Ovary (tissue), 9 donors: ENCODE results near the gene ARHGDIA. TPM values are rescaled to one million over a fixed set of nuclear protein-coding genes. Genes with fewer than 3 reads are reported as not detected.

Experiments
- DNase-seq, 5 donors: peaks; one replicate each; pipeline ENCODE4 v3.0.0-alpha.2; 2019 to 2020
- H3K27ac ChIP-seq, 2 donors: fragments of 200-600 bp; one replicate each; pipeline versions ENCODE4 v1.5.1 to v1.8.0; 2019 to 2022
- H3K27me3 ChIP-seq: fragments of 200-600 bp; one replicate; pipeline ENCODE4 v1.8.0; 2022
- H3K36me3 ChIP-seq: fragments of 200-600 bp; sonication (generic); one replicate; pipeline ENCODE4 v1.5.1; 2019
- H3K4me1 ChIP-seq: one replicate; pipeline ENCODE4 v1.8.1; 2013; ENCODE audit warnings: mild to moderate bottlenecking, moderate library complexity; ENCODE audit not compliant: insufficient read depth
- H3K4me3 ChIP-seq: fragments of 200-600 bp; sonication (generic); one replicate; pipeline ENCODE4 v1.5.1; 2017
- H3K9me3 ChIP-seq, 2 donors: fragments of 200-600 bp in 1 of 2; sonication (generic) in 1 of 2; one replicate each; pipeline versions ENCODE4 v1.5.1 to v1.8.1; 2013 to 2019; ENCODE audit warnings: mild to moderate bottlenecking in 1 of 2, moderate library complexity in 1 of 2
- EP300 ChIP-seq: sonication (generic); formaldehyde crosslinking; IDR thresholded peaks from one replicate; pipeline ENCODE4 v1.6.1; 2017; ENCODE audit warnings: antibody characterized with exemption
- POLR2A ChIP-seq: fragments of 450-650 bp; IDR thresholded peaks from one replicate; pipeline ENCODE4 v1.6.1; 2017; ENCODE audit warnings: antibody characterized with exemption, mild to moderate bottlenecking, moderate library complexity
- WGBS, 3 donors: extraction: QIAGEN DNeasy Blood & Tissue Kit in 1 of 3; methylation state at CpG; one replicate each; pipeline versions ENCODE4 v1.1.5 to v1.1.7; 2013 to 2017; 5-methylcytosine and 5-hydroxymethylcytosine counted together
- intact Hi-C, 4 donors: fragments of 100-400 bp; cut with DNase I; formaldehyde crosslinking; loops; one replicate each; pipeline versions ENCODE4 v1.11.0 to v1.15.1; 2022 to 2023
- polyA plus RNA-seq, 2 donors: library from polyadenylated mRNA; stranded (reverse); fragments of 200-250 nt in 1 of 2; fragments of 350-450 nt in 1 of 2; fragmentation: Illumina TruSeq in 1 of 2; extraction: RNeasy Lipid Tissue Mini Kit (QIAGEN cat#74804) in 1 of 2; gene quantifications; one replicate each; pipeline ENCODE4 v1.2.3, GENCODE V29; 2013 to 2014
- total RNA-seq, 7 donors: library from RNA; depleted of rRNA in 2 of 7; stranded (reverse); fragments of >200 nt in 2 of 7; fragmentation: NEBNext Ultra II Directional in 3 of 7; extraction: Animal tissue kit (Norgen Biotek cat#: 25700) in 3 of 7; gene quantifications; one replicate each; pipeline versions ENCODE4 v1.1.0 to v1.2.4, GENCODE V29; 2016 to 2023
- TF ChIP-seq, protein P1 (sequence below), 3 donors: fragments of 450-650 bp in 2 of 3; fragments of 200-600 bp in 1 of 3; IDR thresholded peaks; one replicate each; pipeline versions ENCODE4 v1.5.1 to v1.8.0; 2016 to 2022; ENCODE audit warnings: antibody characterized with exemption in 3 of 3, mild to moderate bottlenecking in 1 of 3
- donor health status: DM: no; HTN: no; CAD: no; lungs with moderate emphysema.
- donor health status: DM: no; HTN: no; CAD: no.
- donor health status: Bipolar disorder and iron deficiency.
- donor health status: DM: yes; HTN: yes; CAD: no.
- donor health status: DM: no; HTN: no; CAD: no.
- donor health status: DM: yes; HTN: yes; CAD: no.

The ARHGDIA gene
- total and polyA plus RNA-seq, 9 donors: 52.0 to 455 (median 293) TPM

DNA sequence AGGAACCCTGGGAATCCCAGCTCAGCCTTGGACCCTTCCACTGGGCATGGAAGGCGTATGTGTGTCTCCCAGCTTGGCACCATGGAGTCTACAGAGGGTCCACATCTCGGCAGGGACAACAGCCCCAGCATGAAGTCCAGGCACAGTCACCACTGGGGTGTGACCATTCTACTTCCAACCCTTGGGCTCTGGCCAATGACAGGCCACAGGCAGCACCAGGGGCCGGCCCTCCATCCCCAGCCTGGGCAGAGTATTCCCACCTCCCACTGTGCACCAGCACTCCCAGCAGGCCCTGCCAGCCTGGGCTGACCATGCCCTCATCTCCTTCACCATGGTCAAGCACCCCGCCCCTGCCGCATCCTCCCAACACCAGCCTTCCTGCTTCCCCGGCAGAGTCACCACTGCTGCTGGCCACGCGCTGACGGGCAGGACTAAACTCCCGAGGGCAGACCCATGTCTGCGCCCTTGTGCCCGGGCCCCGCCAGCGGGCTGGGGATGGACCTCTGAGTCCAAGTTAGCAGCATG is 26.7 kb downstream of the ARHGDIA start:
- no peak for DNase-seq
- Histone ChIP-seq H3K9me3 (no peaks in the 10 kb centered on the region), H3K4me1 (peaks cover 12% of the 10 kb centered on the region), H3K36me3 (no peaks in the 10 kb centered on the region), H3K27ac (no peak overlapping the region), H3K27me3 (no peaks in the 10 kb centered on the region), H3K4me3 (no peak overlapping the region)
- intact Hi-C loops: no loop called here
- no peak for TF ChIP-seq EP300
- no peak for TF ChIP-seq POLR2A
- TF ChIP-seq, protein P1, sequence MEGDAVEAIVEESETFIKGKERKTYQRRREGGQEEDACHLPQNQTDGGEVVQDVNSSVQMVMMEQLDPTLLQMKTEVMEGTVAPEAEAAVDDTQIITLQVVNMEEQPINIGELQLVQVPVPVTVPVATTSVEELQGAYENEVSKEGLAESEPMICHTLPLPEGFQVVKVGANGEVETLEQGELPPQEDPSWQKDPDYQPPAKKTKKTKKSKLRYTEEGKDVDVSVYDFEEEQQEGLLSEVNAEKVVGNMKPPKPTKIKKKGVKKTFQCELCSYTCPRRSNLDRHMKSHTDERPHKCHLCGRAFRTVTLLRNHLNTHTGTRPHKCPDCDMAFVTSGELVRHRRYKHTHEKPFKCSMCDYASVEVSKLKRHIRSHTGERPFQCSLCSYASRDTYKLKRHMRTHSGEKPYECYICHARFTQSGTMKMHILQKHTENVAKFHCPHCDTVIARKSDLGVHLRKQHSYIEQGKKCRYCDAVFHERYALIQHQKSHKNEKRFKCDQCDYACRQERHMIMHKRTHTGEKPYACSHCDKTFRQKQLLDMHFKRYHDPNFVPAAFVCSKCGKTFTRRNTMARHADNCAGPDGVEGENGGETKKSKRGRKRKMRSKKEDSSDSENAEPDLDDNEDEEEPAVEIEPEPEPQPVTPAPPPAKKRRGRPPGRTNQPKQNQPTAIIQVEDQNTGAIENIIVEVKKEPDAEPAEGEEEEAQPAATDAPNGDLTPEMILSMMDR (IDR thresholded peaks at IDR 0.05): no peak
- WGBS, 3 donors: 88 to 92% (median 90%) methylated on average over 12 to 14 of the region's 14 CpGs

DNA sequence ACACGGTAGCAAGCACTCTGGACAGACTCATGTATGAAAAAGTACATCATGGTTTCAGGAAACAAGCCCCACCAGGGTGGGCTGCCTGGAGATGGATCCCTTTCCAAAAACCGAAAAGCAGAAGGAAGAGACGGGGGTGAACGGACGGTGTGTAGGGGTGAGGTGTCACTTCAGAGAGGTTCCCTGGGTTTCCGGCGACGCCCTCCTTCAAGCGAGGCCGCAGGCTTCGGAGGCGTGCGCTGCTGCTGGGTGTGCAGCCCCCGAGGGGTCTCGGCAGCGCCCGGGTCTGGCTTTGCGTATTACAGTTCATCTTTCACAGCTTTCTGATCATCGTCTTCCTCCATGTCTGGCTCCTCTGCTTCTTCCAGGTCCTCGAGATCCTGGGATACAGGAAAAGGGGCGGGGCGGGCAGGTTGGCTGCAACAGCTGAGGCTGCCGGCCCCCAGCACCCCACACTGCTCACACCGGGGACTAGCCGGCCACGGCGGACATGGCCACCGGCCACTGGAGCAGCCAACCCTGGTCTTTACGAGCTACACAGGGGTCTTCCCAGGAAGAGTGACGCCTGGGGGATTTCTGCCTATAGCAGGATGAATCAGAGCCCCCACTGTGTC is 27.3 kb downstream of the ARHGDIA start:
- Histone ChIP-seq H3K36me3 (no peaks in the 10 kb centered on the region), H3K4me1 (peaks cover 12% of the 10 kb centered on the region), H3K27ac (no peak overlapping the region), H3K27me3 (no peaks in the 10 kb centered on the region), H3K4me3 (no peak overlapping the region), H3K9me3 (no peaks in the 10 kb centered on the region)
- WGBS, 3 donors: 89% methylated on average over 30 of the region's 30 CpGs
- intact Hi-C loops: no loop called here
- TF ChIP-seq, protein P1 (IDR thresholded peaks at IDR 0.05): no peak
- TF ChIP-seq POLR2A (no peak), EP300 (no peak)
- DNase-seq: no peak

DNA sequence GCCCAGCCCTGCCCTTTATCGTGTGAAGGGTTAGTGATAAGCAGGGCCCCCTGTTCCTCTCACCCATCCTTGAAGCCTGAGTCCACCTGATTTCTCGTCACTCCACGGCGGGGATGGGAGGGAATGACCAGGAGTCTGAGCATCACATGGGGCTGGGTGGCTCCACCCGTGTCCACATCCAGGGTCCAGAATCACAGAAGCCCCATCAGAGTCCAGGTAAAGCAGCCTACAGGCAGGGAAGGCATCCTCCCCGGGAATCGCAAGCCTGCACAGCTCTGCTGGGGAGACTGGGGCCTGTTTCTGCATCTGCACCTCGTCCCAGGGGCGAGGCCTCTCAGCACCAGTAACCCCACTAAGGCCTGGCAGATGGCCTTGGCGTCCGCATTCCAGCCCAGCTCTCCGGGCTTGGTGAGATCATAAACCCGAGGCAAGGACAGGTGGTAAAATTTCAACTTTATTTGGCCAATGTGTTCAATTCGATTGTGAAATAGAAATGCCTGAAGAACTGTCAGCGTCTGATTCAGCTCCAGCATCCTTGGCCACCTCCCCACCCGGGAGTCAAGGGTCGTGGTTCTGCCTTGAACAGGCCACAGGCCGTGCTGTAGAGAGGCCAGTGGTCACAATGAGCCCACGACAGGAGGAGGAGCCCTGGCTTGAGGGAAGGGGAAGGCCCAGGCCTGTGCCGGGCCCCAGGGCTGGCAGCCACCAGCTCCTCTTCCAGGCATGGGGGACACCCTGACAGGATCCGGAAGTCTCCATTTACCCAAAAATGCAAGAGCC is 28.2 kb downstream of the ARHGDIA start:
- Histone ChIP-seq H3K27me3 (no peaks in the 10 kb centered on the region), H3K27ac (no peak overlapping the region), H3K4me1 (peaks cover 12% of the 10 kb centered on the region), H3K9me3 (no peaks in the 10 kb centered on the region), H3K4me3 (no peak overlapping the region), H3K36me3 (no peaks in the 10 kb centered on the region)
- TF ChIP-seq, protein P1 (IDR thresholded peaks at IDR 0.05): no peak
- intact Hi-C loops: no loop called here
- 56 to 62% (median 56%) methylated on average over 21 of the region's 21 CpGs for WGBS, 3 donors
- peak in 3 of 5 donors; percentile 65 to 73 (median 68) for DNase-seq

DNA sequence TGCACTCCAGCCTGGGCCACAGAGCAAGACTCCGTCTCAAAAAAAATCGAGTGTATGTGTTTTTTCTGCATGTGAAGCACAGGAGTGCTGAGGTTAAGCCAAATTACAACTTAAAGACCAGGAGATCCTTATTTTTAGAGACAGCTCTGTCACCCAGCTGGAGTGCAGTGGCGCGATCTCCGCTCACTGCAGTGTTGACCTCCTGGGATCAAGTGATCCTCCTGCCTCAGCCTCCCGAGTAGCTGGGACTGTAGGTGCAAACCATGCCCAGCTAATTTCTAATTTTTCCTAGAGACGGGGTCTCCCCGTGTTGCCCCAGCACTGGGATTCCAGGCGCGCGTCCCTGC is 28.8 kb downstream of the ARHGDIA start:
- no peak overlapping the region for H3K27ac ChIP-seq

More for the DNA sequence above, 28.8 kb downstream of the ARHGDIA start:
- peaks cover 12% of the 10 kb centered on the region for H3K4me1 ChIP-seq
- WGBS, 3 donors: 87 to 95% (median 92%) methylated on average over 11 of the region's 11 CpGs
- intact Hi-C loops: no loop called here
- no peak overlapping the region for H3K4me3 ChIP-seq
- H3K27me3 ChIP-seq: no peaks in the 10 kb centered on the region
- no peak for TF ChIP-seq POLR2A
- TF ChIP-seq, protein P1 (IDR thresholded peaks at IDR 0.05): no peak
- no peak for TF ChIP-seq EP300
- no peak for DNase-seq
- no peaks in the 10 kb centered on the region for H3K36me3 ChIP-seq
- H3K9me3 ChIP-seq: no peaks in the 10 kb centered on the region
